ENCODE data around the gene SUGCT. TPM values are rescaled to one million over a fixed set of nuclear protein-coding genes. Genes with fewer than 3 reads are reported as not detected.
A peak's percentile ranks its signal among the peaks of the same experiment; 100 is the strongest.

SUGCT gene
- polyA plus RNA-seq, 1 of the 3 experiments (the other 2 are of a cell fraction), result 53.7 TPM

DNA sequence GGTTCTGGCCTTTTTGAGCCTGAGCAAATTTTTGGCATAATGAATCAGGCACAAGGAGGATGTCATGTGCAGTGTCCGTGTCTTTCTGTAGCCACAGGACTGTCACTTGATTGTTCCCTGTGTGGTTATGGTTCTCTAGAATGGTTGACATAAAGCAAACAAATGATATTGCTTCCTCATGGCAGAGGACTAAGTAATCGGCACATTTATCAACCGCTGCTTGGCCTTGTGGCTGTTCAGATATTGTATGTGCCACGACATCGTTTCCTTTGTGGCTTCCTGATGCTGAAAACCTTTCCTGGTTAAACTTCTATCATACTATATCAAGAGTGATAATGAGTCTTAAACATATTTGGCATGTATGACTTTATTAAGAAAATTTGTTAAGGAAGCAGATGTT lies 598.8 kb downstream of the SUGCT start:
- Histone ChIP-seq H3K4me3 (ENCODE audit: low read depth in 2 of 2, low read length in 1 of 2) (no peak overlapping the region), H3K9ac (no peak overlapping the region), H3K27me3 (ENCODE audit: insufficient read depth) (no peaks in the 10 kb centered on the region), H3K36me3 (replicated peaks in 1 of 2; ENCODE audit: control insufficient read depth in 1 of 2, insufficient read depth in 2 of 2, low read length in 1 of 2) (peaks cover 0 to 47% of the 10 kb centered on the region in 2 experiments), H4K20me1 (ENCODE audit: insufficient read depth) (no peaks in the 10 kb centered on the region), H3K4me2 (peak overlapping the region; percentile 0; the same call in 1 of the 2 replicates), H3K9me3 (peaks cover 13% of the 10 kb centered on the region), H2AFZ (ENCODE audit: low read depth) (no peak overlapping the region), H3K4me1 (ENCODE audit: control insufficient read depth in 1 of 2, insufficient read depth in 2 of 2, low read depth in 1 of 2, low read length in 1 of 2) (peaks cover 8 to 12% of the 10 kb centered on the region in 2 experiments; a peak in 3 of 4 replicates), H3F3A (replicated peaks; ENCODE audit: insufficient read depth) (peaks cover 14% of the 10 kb centered on the region), H3K79me2 (ENCODE audit: insufficient read depth) (peaks cover 23% of the 10 kb centered on the region), H3K9me2 (no peaks in the 10 kb centered on the region), H3K27ac (ENCODE audit: low read depth in 2 of 2, low read length in 1 of 2) (peak overlapping the region; percentile 46 to 73)
- ChIA-PET POLR2A (no interaction called here), CTCF (no interaction called here)
- TF ChIP-seq, protein P1, sequence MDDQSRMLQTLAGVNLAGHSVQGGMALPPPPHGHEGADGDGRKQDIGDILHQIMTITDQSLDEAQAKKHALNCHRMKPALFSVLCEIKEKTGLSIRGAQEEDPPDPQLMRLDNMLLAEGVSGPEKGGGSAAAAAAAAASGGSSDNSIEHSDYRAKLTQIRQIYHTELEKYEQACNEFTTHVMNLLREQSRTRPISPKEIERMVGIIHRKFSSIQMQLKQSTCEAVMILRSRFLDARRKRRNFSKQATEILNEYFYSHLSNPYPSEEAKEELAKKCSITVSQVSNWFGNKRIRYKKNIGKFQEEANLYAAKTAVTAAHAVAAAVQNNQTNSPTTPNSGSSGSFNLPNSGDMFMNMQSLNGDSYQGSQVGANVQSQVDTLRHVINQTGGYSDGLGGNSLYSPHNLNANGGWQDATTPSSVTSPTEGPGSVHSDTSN (IDR thresholded peaks at IDR 0.05), result no peak
- TF ChIP-seq POLR2AphosphoS5 (IDR thresholded peaks at IDR 0.05; ENCODE audit: low read depth, low read length) (no peak), MXI1 (IDR thresholded peaks at IDR 0.05; ENCODE audit: low read depth, low read length) (no peak), RCOR1 (IDR thresholded peaks at IDR 0.05; ENCODE audit: low read length) (no peak), TCF12 (IDR thresholded peaks at IDR 0.05) (no peak), YY1 (IDR thresholded peaks at IDR 0.05; ENCODE audit: low read depth) (no peak), TEAD4 (IDR thresholded peaks at IDR 0.05; ENCODE audit: borderline replicate concordance, insufficient read depth) (no peak), JUND (IDR thresholded peaks at IDR 0.05) (no peak), NRF1 (IDR thresholded peaks at IDR 0.05; ENCODE audit: low read depth, low read length) (no peak), FOXM1 (IDR thresholded peaks at IDR 0.05; ENCODE audit: low read depth) (no peak), RAD21 (IDR thresholded peaks at IDR 0.05; ENCODE audit: low read length) (no peak)
- TF ChIP-seq, protein P2, sequence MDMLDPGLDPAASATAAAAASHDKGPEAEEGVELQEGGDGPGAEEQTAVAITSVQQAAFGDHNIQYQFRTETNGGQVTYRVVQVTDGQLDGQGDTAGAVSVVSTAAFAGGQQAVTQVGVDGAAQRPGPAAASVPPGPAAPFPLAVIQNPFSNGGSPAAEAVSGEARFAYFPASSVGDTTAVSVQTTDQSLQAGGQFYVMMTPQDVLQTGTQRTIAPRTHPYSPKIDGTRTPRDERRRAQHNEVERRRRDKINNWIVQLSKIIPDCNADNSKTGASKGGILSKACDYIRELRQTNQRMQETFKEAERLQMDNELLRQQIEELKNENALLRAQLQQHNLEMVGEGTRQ (IDR thresholded peaks at IDR 0.05; ENCODE audit: borderline replicate concordance, low read depth, low read length), result no peak
- TF ChIP-seq, protein P3, sequence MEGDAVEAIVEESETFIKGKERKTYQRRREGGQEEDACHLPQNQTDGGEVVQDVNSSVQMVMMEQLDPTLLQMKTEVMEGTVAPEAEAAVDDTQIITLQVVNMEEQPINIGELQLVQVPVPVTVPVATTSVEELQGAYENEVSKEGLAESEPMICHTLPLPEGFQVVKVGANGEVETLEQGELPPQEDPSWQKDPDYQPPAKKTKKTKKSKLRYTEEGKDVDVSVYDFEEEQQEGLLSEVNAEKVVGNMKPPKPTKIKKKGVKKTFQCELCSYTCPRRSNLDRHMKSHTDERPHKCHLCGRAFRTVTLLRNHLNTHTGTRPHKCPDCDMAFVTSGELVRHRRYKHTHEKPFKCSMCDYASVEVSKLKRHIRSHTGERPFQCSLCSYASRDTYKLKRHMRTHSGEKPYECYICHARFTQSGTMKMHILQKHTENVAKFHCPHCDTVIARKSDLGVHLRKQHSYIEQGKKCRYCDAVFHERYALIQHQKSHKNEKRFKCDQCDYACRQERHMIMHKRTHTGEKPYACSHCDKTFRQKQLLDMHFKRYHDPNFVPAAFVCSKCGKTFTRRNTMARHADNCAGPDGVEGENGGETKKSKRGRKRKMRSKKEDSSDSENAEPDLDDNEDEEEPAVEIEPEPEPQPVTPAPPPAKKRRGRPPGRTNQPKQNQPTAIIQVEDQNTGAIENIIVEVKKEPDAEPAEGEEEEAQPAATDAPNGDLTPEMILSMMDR (IDR thresholded peaks at IDR 0.05), result no peak
- TF ChIP-seq, protein P4, sequence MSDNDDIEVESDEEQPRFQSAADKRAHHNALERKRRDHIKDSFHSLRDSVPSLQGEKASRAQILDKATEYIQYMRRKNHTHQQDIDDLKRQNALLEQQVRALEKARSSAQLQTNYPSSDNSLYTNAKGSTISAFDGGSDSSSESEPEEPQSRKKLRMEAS (IDR thresholded peaks at IDR 0.05; ENCODE audit: low read depth), result no peak
- TF ChIP-seq, protein P5, sequence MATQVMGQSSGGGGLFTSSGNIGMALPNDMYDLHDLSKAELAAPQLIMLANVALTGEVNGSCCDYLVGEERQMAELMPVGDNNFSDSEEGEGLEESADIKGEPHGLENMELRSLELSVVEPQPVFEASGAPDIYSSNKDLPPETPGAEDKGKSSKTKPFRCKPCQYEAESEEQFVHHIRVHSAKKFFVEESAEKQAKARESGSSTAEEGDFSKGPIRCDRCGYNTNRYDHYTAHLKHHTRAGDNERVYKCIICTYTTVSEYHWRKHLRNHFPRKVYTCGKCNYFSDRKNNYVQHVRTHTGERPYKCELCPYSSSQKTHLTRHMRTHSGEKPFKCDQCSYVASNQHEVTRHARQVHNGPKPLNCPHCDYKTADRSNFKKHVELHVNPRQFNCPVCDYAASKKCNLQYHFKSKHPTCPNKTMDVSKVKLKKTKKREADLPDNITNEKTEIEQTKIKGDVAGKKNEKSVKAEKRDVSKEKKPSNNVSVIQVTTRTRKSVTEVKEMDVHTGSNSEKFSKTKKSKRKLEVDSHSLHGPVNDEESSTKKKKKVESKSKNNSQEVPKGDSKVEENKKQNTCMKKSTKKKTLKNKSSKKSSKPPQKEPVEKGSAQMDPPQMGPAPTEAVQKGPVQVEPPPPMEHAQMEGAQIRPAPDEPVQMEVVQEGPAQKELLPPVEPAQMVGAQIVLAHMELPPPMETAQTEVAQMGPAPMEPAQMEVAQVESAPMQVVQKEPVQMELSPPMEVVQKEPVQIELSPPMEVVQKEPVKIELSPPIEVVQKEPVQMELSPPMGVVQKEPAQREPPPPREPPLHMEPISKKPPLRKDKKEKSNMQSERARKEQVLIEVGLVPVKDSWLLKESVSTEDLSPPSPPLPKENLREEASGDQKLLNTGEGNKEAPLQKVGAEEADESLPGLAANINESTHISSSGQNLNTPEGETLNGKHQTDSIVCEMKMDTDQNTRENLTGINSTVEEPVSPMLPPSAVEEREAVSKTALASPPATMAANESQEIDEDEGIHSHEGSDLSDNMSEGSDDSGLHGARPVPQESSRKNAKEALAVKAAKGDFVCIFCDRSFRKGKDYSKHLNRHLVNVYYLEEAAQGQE (IDR thresholded peaks at IDR 0.05; ENCODE audit: low read depth, low read length), result no peak
- DNase-seq, result no peak
- 65% methylated on average over 5 of the region's 5 CpGs for WGBS (ENCODE audit: low lambda C conversion rate)

All from SK-N-SH (cell line).